Peyer's patch (tissue), 4 donors: Measurements from ENCODE around the gene GOLGA8S.
"Not testable (repeated sequence)": the region's sequence is repeated elsewhere in the genome, so short reads cannot be mapped to it uniquely, and the experiment has no call there.

ENCODE experiments used
- POLR2A ChIP-seq, 2 donors: fragments of 450-650 bp; IDR thresholded peaks; one replicate each; pipeline ENCODE4 v1.5.1; 2017; ENCODE audit warnings: antibody characterized with exemption in 2 of 2, mild to moderate bottlenecking in 2 of 2, moderate library complexity in 2 of 2
- TF ChIP-seq, protein P1 (sequence below), 6 experiments: fragments of 450-650 bp in 4 of 6; fragments of 200-600 bp in 2 of 6; sonication (generic) in 1 of 6; IDR thresholded peaks; one replicate each; pipeline ENCODE4 v1.5.1; 2017 to 2019; ENCODE audit warnings: antibody characterized with exemption in 6 of 6, mild to moderate bottlenecking in 3 of 6, moderate library complexity in 1 of 6

GRCh38 chr15:23398357-23398756, 43.8 kb downstream of the GOLGA8S start:
- TF ChIP-seq, protein P1, sequence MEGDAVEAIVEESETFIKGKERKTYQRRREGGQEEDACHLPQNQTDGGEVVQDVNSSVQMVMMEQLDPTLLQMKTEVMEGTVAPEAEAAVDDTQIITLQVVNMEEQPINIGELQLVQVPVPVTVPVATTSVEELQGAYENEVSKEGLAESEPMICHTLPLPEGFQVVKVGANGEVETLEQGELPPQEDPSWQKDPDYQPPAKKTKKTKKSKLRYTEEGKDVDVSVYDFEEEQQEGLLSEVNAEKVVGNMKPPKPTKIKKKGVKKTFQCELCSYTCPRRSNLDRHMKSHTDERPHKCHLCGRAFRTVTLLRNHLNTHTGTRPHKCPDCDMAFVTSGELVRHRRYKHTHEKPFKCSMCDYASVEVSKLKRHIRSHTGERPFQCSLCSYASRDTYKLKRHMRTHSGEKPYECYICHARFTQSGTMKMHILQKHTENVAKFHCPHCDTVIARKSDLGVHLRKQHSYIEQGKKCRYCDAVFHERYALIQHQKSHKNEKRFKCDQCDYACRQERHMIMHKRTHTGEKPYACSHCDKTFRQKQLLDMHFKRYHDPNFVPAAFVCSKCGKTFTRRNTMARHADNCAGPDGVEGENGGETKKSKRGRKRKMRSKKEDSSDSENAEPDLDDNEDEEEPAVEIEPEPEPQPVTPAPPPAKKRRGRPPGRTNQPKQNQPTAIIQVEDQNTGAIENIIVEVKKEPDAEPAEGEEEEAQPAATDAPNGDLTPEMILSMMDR (IDR thresholded peaks at IDR 0.05), result not testable (repeated sequence)
- TF ChIP-seq POLR2A (IDR thresholded peaks at IDR 0.05), result not testable (repeated sequence)
